ENCODE results near the gene PLD4.

Gene PLD4, protein sequence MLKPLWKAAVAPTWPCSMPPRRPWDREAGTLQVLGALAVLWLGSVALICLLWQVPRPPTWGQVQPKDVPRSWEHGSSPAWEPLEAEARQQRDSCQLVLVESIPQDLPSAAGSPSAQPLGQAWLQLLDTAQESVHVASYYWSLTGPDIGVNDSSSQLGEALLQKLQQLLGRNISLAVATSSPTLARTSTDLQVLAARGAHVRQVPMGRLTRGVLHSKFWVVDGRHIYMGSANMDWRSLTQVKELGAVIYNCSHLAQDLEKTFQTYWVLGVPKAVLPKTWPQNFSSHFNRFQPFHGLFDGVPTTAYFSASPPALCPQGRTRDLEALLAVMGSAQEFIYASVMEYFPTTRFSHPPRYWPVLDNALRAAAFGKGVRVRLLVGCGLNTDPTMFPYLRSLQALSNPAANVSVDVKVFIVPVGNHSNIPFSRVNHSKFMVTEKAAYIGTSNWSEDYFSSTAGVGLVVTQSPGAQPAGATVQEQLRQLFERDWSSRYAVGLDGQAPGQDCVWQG

DNA sequence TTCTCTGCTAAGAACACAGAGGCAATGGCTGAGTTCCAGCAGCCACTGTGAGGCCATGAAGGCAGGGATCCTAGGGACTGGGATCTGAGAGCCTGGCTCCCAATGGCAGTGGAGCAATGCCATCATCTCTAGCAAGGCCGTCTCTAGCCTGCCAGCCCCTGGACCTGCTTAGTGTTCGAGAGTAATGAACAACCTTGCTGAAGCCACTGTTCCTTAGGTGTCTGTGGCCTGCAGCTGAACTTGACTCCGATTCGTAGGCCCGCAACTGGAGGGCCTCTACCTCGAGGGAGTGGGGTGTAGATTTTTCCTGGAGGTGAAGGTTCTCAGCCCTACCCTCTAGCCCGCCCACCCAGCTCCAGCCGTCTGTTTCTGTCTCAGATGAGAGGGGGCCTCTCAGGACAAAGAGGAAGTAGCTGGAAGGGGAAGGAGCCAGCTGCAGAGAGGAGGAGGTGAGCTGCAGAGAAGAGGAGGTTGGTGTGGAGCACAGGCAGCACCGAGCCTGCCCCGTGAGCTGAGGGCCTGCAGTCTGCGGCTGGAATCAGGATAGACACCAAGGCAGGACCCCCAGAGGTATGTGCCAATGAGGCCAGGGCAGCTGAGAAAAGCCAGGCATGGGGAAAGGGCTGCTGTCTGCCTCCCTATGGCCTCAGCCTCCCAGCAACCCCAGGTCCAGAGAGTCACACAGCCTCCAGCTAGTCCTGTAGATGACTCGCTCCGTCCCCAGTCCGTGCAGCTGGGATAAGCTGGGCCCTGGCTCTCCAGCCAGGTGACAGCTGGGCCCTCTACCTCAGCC lies at the start of gene PLD4:
TSS of gene PLD4 (plus strand) at position 459 of the 793 bp plus-strand sequence. CDS start 2,262 bp downstream, outside the sequence.
- TF ChIP-seq, protein P1, sequence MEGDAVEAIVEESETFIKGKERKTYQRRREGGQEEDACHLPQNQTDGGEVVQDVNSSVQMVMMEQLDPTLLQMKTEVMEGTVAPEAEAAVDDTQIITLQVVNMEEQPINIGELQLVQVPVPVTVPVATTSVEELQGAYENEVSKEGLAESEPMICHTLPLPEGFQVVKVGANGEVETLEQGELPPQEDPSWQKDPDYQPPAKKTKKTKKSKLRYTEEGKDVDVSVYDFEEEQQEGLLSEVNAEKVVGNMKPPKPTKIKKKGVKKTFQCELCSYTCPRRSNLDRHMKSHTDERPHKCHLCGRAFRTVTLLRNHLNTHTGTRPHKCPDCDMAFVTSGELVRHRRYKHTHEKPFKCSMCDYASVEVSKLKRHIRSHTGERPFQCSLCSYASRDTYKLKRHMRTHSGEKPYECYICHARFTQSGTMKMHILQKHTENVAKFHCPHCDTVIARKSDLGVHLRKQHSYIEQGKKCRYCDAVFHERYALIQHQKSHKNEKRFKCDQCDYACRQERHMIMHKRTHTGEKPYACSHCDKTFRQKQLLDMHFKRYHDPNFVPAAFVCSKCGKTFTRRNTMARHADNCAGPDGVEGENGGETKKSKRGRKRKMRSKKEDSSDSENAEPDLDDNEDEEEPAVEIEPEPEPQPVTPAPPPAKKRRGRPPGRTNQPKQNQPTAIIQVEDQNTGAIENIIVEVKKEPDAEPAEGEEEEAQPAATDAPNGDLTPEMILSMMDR (IDR thresholded peaks at IDR 0.05; ENCODE audit: control insufficient read depth, extremely low read depth, insufficient read depth): no peak
- no peak within 1 kb of the TSS for H3K4me3 ChIP-seq (ENCODE audit: low read depth, low read length)
- no peak for DNase-seq (ENCODE audit: low read depth)

DNA sequence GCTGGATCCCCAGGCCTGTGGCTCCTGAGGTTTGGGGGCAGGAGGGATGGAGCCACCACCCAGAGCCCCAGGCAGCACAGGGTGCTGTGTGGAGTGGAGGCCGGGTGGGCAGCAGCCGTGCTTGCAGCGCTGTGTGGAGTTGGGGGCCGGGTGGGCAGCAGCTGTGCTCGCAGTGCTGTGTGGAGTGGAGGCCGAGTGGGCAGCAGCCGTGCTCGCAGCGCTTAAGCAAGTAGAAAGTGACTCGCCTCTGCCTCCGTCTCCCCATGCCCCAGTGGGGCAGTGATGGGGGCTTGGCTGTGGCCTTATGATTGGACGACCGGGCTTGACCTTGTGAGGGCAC lies 49.3 kb upstream of the PLD4 start:
- no peak overlapping the region for H3K4me3 ChIP-seq (ENCODE audit: low read depth, low read length)
- DNase-seq (ENCODE audit: low read depth): no peak
- TF ChIP-seq, protein P1 (IDR thresholded peaks at IDR 0.05; ENCODE audit: control insufficient read depth, extremely low read depth, insufficient read depth): no peak

DNA sequence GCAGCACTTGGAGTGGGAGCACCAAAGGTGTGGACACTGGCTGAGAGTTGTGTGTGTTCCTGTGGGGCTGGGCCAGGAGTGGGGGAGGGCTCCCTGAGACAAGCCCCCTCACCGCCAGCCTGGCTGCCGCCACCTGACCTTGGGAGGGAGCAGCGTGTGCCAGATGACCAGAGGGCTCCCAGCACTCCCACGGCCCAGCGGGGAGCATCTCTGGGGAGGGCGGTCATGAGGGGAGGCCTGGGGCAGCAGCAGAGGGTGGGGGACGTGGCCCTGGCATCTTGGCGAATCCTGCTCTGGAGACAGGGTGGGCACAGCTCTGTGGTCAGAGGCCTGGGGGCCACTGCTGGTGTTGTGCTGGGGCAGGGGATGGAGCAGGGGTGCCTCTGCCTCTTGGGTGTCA lies 48.9 kb upstream of the PLD4 start:
- DNase-seq (ENCODE audit: low read depth): no peak
- H3K4me3 ChIP-seq (ENCODE audit: low read depth, low read length): no peak overlapping the region
- TF ChIP-seq, protein P1 (IDR thresholded peaks at IDR 0.05; ENCODE audit: control insufficient read depth, extremely low read depth, insufficient read depth): no peak

DNA sequence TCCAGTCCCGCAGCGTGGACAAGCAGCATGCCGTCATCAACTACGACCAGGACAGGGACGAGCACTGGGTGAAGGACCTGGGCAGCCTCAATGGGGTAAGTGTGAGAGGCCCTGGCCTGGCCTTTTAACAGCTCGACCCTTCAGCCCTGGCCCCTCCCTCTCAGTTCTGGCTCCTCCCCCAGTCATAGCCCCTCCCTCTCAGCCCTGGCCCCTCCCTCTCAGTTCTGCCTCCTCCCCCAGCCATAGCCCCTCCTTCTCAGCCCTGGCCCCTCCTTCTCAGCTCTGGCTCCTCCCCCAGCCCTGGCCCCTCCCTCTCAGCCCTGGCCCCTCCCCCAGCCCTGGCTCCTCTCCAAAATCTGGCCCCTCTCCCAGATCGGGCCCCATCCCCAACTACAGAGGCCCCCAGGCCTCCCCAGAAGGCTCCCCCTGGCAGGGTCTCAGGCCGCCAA lies 48.4 kb upstream of the PLD4 start:
- TF ChIP-seq, protein P1 (IDR thresholded peaks at IDR 0.05; ENCODE audit: control insufficient read depth, extremely low read depth, insufficient read depth): no peak
- DNase-seq (ENCODE audit: low read depth): no peak
- no peak overlapping the region for H3K4me3 ChIP-seq (ENCODE audit: low read depth, low read length)

DNA sequence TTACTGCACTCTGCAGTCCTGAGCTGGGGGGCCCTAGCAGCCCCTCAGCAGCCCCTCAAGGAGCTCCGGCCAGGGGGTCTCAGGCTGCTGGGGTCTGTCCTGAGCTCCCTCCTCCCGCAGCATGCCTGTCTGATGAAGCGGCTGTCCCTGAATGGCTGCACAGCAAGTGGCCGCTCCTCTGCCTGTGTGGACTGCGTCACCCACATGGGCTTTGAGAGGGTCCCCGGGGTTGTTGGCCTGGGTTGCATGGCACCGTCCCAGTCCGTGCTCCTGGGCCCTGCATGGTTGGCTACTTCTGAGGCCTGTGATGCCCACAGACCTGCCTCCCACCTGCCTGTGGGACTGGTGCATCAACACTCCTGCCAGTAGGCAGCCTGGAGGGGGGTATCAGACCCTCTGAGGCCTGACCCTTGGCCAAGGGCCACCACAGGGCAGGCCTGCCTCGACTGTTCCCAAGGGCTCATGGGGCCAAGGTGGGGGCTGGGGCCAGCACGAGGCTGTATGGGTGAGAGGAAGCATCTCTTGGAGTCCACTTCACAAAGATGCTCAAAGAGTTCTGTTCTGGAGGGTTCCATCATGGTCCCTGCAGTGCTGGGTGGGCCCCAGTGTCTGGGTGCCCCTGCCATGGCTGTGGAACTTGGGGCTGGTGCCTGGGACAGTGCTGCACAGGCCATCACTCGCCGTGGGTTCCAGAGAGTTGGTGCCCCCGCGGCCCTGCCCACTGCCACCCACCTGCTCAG lies 47.4 kb upstream of the PLD4 start:
- DNase-seq (ENCODE audit: low read depth): no peak
- no peak overlapping the region for H3K4me3 ChIP-seq (ENCODE audit: low read depth, low read length)
- TF ChIP-seq, protein P1 (IDR thresholded peaks at IDR 0.05; ENCODE audit: control insufficient read depth, extremely low read depth, insufficient read depth): no peak

DNA sequence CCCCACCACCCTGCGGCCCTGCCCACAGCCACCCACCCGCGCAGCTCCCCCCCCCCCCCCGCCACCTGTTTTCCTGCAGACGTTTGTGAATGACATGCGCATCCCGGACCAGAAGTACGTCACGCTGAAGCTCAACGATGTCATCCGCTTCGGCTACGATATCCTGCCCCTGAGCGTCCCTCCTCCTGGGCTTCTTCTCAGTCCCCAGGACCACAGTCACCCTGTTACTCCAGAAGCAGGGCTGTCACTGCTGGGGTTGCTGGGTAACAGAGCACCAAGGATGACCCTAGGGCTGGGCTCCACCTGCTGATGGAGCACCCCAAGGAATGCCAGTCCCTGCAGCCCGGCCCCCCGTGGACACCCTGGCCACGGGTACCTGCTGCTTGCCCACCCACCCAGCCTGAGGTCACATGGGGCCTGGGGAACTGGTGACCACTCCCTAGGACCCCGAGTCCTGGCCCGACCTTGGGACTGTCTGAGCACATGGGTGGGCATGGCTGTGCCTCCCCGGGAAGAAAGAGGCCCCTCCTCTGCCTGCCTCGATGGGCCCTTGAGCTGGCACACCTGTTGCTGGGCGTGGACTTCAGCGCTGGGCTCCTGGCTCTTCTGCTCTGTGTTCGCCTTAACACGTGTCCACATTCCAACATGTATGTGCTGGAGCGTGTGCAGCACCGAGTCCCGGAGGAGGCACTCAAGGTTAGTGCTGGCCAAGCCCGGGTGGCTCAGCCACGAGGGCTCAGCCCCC lies 46.7 kb upstream of the PLD4 start:
- no peak overlapping the region for H3K4me3 ChIP-seq (ENCODE audit: low read depth, low read length)

More for the DNA sequence above, 46.7 kb upstream of the PLD4 start:
- TF ChIP-seq, protein P1 (IDR thresholded peaks at IDR 0.05; ENCODE audit: control insufficient read depth, extremely low read depth, insufficient read depth): no peak
- no peak for DNase-seq (ENCODE audit: low read depth)
